D721Med (cell line): ENCODE measurements around the gene LHFPL2.

ENCODE experiments used
- DNase-seq: peaks from one replicate; pipeline ENCODE4 v3.0.0; 2011; ENCODE audit warnings: low spot score; ENCODE audit not compliant: insufficient read length
- FAIRE-seq: peaks from 2 replicates; lab custom pipeline; 2011; peaks lifted over from hg19 to GRCh38; lab: Jason Lieb, UNC
- CTCF ChIP-seq: IDR thresholded peaks from 2 replicates; pipeline ENCODE4 v1.5.1; 2012; ENCODE audit warnings: mild to moderate bottlenecking, control low read depth; ENCODE audit not compliant: insufficient read depth; ENCODE audit errors: missing control alignments

The LHFPL2 gene

GRCh38 chr5:78655746-78656290 lies 7.2 kb upstream of the LHFPL2 start:
- no peak for DNase-seq
- TF ChIP-seq CTCF, result no peak
- no peak for FAIRE-seq

GRCh38 chr5:78654386-78654785 lies 5.8 kb upstream of the LHFPL2 start:
- no peak for TF ChIP-seq CTCF
- FAIRE-seq (no peak), DNase-seq (no peak)

GRCh38 chr5:78653681-78654366 lies 5.3 kb upstream of the LHFPL2 start:
- DNase-seq (no peak), FAIRE-seq (no peak)
- TF ChIP-seq CTCF, result no peak

- TF ChIP-seq CTCF, result no peak
- FAIRE-seq (no peak), DNase-seq (no peak)
Measured at GRCh38 chr5:78653031-78653430, 4.5 kb upstream of the LHFPL2 start.

GRCh38 chr5:78651468-78651867 lies 2.9 kb upstream of the LHFPL2 start:
- TF ChIP-seq CTCF, result no peak
- FAIRE-seq (no peak), DNase-seq (no peak)

GRCh38 chr5:78650531-78650930 lies 2.0 kb upstream of the LHFPL2 start:
- no peak for TF ChIP-seq CTCF
- FAIRE-seq, result no peak
- DNase-seq, result no peak

GRCh38 chr5:78649861-78650496 lies 1.4 kb upstream of the LHFPL2 start:
- DNase-seq (no peak), FAIRE-seq (no peak)
- TF ChIP-seq CTCF, result no peak
